Lung (tissue), 12 donors: ENCODE data around the gene MYADML2. TPM values are rescaled to one million over a fixed set of nuclear protein-coding genes. Genes with fewer than 3 reads are reported as not detected.

Experiments used
- ATAC-seq: fragments of 200-7000 bp; cut with Tn5 transposase; one replicate; pipeline ENCODE4 v1.9.1; 2020; ENCODE audit warnings: moderate number of reproducible peaks; ENCODE audit not compliant: insufficient read depth, low FRiP score
- DNase-seq, 3 donors: peaks; one replicate each; pipeline ENCODE4 v3.0.0-alpha.2; 2013 to 2017
- H3K27ac ChIP-seq, 2 donors: one replicate each; pipeline ENCODE4 v1.5.1; 2013; ENCODE audit warnings: mild to moderate bottlenecking in 2 of 2, moderate library complexity in 2 of 2, control low read depth in 1 of 2, inconsistent platforms in 1 of 2, low read depth in 1 of 2, low read length in 1 of 2
- H3K27me3 ChIP-seq, 3 donors: one replicate each; pipeline ENCODE4 v1.5.1; 2013; ENCODE audit warnings: low read length in 2 of 3; ENCODE audit not compliant: control insufficient read depth in 3 of 3, insufficient read depth in 3 of 3
- H3K36me3 ChIP-seq, 4 donors: one replicate each; pipeline ENCODE4 v1.5.1; 2013; ENCODE audit warnings: low read length in 4 of 4, mild to moderate bottlenecking in 1 of 4, moderate library complexity in 1 of 4; ENCODE audit not compliant: control insufficient read depth in 4 of 4, insufficient read depth in 4 of 4
- H3K4me1 ChIP-seq, 5 donors: one replicate each; pipeline ENCODE4 v1.5.1; 2013; ENCODE audit warnings: low read length in 5 of 5, mild to moderate bottlenecking in 2 of 5, moderate library complexity in 1 of 5; ENCODE audit not compliant: control insufficient read depth in 5 of 5, insufficient read depth in 5 of 5
- H3K4me3 ChIP-seq: one replicate; pipeline ENCODE4 v1.5.1; 2013; ENCODE audit warnings: mild to moderate bottlenecking, control low read depth, moderate library complexity
- H3K9ac ChIP-seq, 2 donors: one replicate each; pipeline ENCODE4 v1.5.1; 2013; ENCODE audit warnings: low read length in 2 of 2, control low read depth in 1 of 2; ENCODE audit not compliant: insufficient read depth in 1 of 2
- H3K9me3 ChIP-seq, 4 donors: one replicate each; pipeline ENCODE4 v1.5.1; 2013; ENCODE audit warnings: low read length in 3 of 4, mild to moderate bottlenecking in 1 of 4, moderate library complexity in 1 of 4; ENCODE audit not compliant: control insufficient read depth in 4 of 4, insufficient read depth in 3 of 4
- CTCF ChIP-seq: IDR thresholded peaks from 2 replicates; pipeline ENCODE4 v1.5.1; 2012; ENCODE audit warnings: mild to moderate bottlenecking; ENCODE audit errors: control extremely low read depth, extremely low read depth
- WGBS, 2 donors: extraction: QIAGEN DNeasy Blood & Tissue Kit; methylation state at CpG; one replicate each; pipeline ENCODE4 v1.1.7; 2013; 5-methylcytosine and 5-hydroxymethylcytosine counted together
- polyA plus RNA-seq, 2 donors: library from polyadenylated mRNA; stranded (reverse); fragments of 200-250 nt; gene quantifications; one replicate each; pipeline ENCODE4 v1.2.1, GENCODE V29; 2013
- total RNA-seq, 2 donors: library from RNA; depleted of rRNA in 1 of 2; stranded (reverse); fragments of >200 nt in 1 of 2; gene quantifications; one replicate each; pipeline ENCODE4 v1.2.1, GENCODE V29; 2014 to 2021
- donor health status: control.
- donor health status: control.
- donor health status: Bipolar disorder and iron deficiency.
- donor health status: healthy.
- donor health status: DM: yes; HTN: yes; CAD: no.

Gene MYADML2
- total and polyA plus RNA-seq, 4 donors: not detected

- no peak overlapping the region for H3K4me3 ChIP-seq
- TF ChIP-seq CTCF: no peak
- DNase-seq (no peak), ATAC-seq (no peak)
- no peak overlapping the region for H3K9ac ChIP-seq
- WGBS, 2 donors: 82 to 88% methylated on average over 17 of the region's 17 CpGs
- no peaks in the 10 kb centered on the region for H3K36me3 ChIP-seq
- H3K27me3 ChIP-seq: peaks cover 0 to 4% (median 0%) of the 10 kb centered on the region in 3 donors
- no peaks in the 10 kb centered on the region for H3K9me3 ChIP-seq
- H3K4me1 ChIP-seq: peaks cover 0 to 2% (median 0%) of the 10 kb centered on the region in 5 donors
- no peak overlapping the region for H3K27ac ChIP-seq
Measured at GRCh38 chr17:81948635-81949378, 1.8 kb upstream of the MYADML2 start.

- DNase-seq (no peak), ATAC-seq (no peak)
- H3K27ac ChIP-seq: no peak overlapping the region
- no peaks in the 10 kb centered on the region for H3K36me3 ChIP-seq
- peaks cover 0 to 2% (median 0%) of the 10 kb centered on the region in 5 donors for H3K4me1 ChIP-seq
- no peak overlapping the region for H3K4me3 ChIP-seq
- no peak overlapping the region for H3K9ac ChIP-seq
- no peaks in the 10 kb centered on the region for H3K9me3 ChIP-seq
- WGBS, 2 donors: 84 to 85% methylated on average over 9 of the region's 9 CpGs
- H3K27me3 ChIP-seq: peaks cover 0 to 6% (median 3%) of the 10 kb centered on the region in 3 donors
- no peak for TF ChIP-seq CTCF
Measured at GRCh38 chr17:81944858-81945257, 2.2 kb downstream of the MYADML2 start.

- H3K9me3 ChIP-seq: no peaks in the 10 kb centered on the region
- no peak for TF ChIP-seq CTCF
- H3K4me1 ChIP-seq: peaks cover 0 to 2% (median 0%) of the 10 kb centered on the region in 5 donors
- no peak overlapping the region for H3K4me3 ChIP-seq
- ATAC-seq: no peak
- peak overlapping the region in 1 of 2 donors; percentile 52 for H3K27ac ChIP-seq
- H3K9ac ChIP-seq: no peak overlapping the region
- no peaks in the 10 kb centered on the region for H3K36me3 ChIP-seq
- 45 to 55% methylated on average over 11 to 12 of the region's 12 CpGs for WGBS, 2 donors
- H3K27me3 ChIP-seq: peaks cover 0 to 6% (median 3%) of the 10 kb centered on the region in 3 donors
- no peak for DNase-seq
Measured at GRCh38 chr17:81942167-81942553, 4.9 kb downstream of the MYADML2 start.
